ENCODE results near the gene IGFBP6. TPM values are rescaled to one million over a fixed set of nuclear protein-coding genes. Genes with fewer than 3 reads are reported as not detected.

The IGFBP6 gene
- total RNA-seq, result 431 and 577 TPM in 2 replicates

- H3K79me2 ChIP-seq (ENCODE audit: insufficient read depth, low read length), result no peaks in the 10 kb centered on the region
- H3K4me2 ChIP-seq (ENCODE audit: insufficient read depth, low read length), result peak within 1 kb of the TSS; percentile 77
- H3K4me1 ChIP-seq (ENCODE audit: insufficient read depth, low read length), result peaks cover 36% of the 10 kb centered on the region
- H3K4me3 ChIP-seq (ENCODE audit: insufficient read depth, low read length), result peak within 1 kb of the TSS; percentile 79
- H3K27me3 ChIP-seq (ENCODE audit: insufficient read depth, low read length), result no peaks in the 10 kb centered on the region
- no peaks in the 10 kb centered on the region for H3K9me3 ChIP-seq (ENCODE audit: low read depth, low read length)
- TF ChIP-seq CTCF (IDR thresholded peaks at IDR 0.05; ENCODE audit: extremely low read depth, low read depth, low read length), result no peak
- H2AFZ ChIP-seq (ENCODE audit: low read length), result peak within 1 kb of the TSS; percentile 80
- H3K36me3 ChIP-seq (ENCODE audit: insufficient read depth, low read length), result peaks cover 14% of the 10 kb centered on the region
- peak within 1 kb of the TSS; percentile 92 for H3K27ac ChIP-seq (ENCODE audit: low read depth, low read length)
- H4K20me1 ChIP-seq (ENCODE audit: insufficient read depth, low read length), result no peaks in the 10 kb centered on the region
- DNase-seq (ENCODE audit: insufficient read length, low spot score, missing footprints), result peak; percentile 88
Observed at GRCh38 chr12:53097564-53098353, at the start of gene IGFBP6. IGFBP6 (plus strand) TSS chr12:53097667; CDS start chr12:53097718, 51 bp downstream.

GRCh38 chr12:53048033-53048779 lies 49.3 kb upstream of the IGFBP6 start:
- Histone ChIP-seq H3K27ac (ENCODE audit: low read depth, low read length) (peak overlapping the region; percentile 82), H3K36me3 (ENCODE audit: insufficient read depth, low read length) (peaks cover 4% of the 10 kb centered on the region), H4K20me1 (ENCODE audit: insufficient read depth, low read length) (no peaks in the 10 kb centered on the region), H2AFZ (ENCODE audit: low read length) (no peak overlapping the region), H3K27me3 (ENCODE audit: insufficient read depth, low read length) (no peaks in the 10 kb centered on the region), H3K79me2 (ENCODE audit: insufficient read depth, low read length) (peaks cover 39% of the 10 kb centered on the region), H3K9me3 (ENCODE audit: low read depth, low read length) (no peaks in the 10 kb centered on the region), H3K4me2 (ENCODE audit: insufficient read depth, low read length) (peak overlapping the region; percentile 73), H3K4me3 (ENCODE audit: insufficient read depth, low read length) (peak overlapping the region; percentile 79), H3K4me1 (ENCODE audit: insufficient read depth, low read length) (peaks cover 69% of the 10 kb centered on the region)
- DNase-seq (ENCODE audit: insufficient read length, low spot score, missing footprints), result peak; percentile 91
- no peak for TF ChIP-seq CTCF (IDR thresholded peaks at IDR 0.05; ENCODE audit: extremely low read depth, low read depth, low read length)

GRCh38 chr12:53048780-53049401 lies 48.6 kb upstream of the IGFBP6 start:
- H3K4me3 ChIP-seq (ENCODE audit: insufficient read depth, low read length), result peak overlapping the region; percentile 79
- no peaks in the 10 kb centered on the region for H3K9me3 ChIP-seq (ENCODE audit: low read depth, low read length)
- peaks cover 10% of the 10 kb centered on the region for H3K36me3 ChIP-seq (ENCODE audit: insufficient read depth, low read length)
- H2AFZ ChIP-seq (ENCODE audit: low read length), result no peak overlapping the region
- H3K4me2 ChIP-seq (ENCODE audit: insufficient read depth, low read length), result peak overlapping the region; percentile 73
- H4K20me1 ChIP-seq (ENCODE audit: insufficient read depth, low read length), result no peaks in the 10 kb centered on the region
- peaks cover 39% of the 10 kb centered on the region for H3K79me2 ChIP-seq (ENCODE audit: insufficient read depth, low read length)
- H3K4me1 ChIP-seq (ENCODE audit: insufficient read depth, low read length), result peaks cover 75% of the 10 kb centered on the region
- no peak for TF ChIP-seq CTCF (IDR thresholded peaks at IDR 0.05; ENCODE audit: extremely low read depth, low read depth, low read length)
- H3K27me3 ChIP-seq (ENCODE audit: insufficient read depth, low read length), result no peaks in the 10 kb centered on the region
- peak; percentile 93 for DNase-seq (ENCODE audit: insufficient read length, low spot score, missing footprints)
- H3K27ac ChIP-seq (ENCODE audit: low read depth, low read length), result peak overlapping the region; percentile 82
